CD4-positive, alpha-beta T cell (primary cell): ENCODE results near the gene PFN4. TPM values are rescaled to one million over a fixed set of nuclear protein-coding genes. Genes with fewer than 3 reads are reported as not detected.

Experiments used
- ATAC-seq: fragments of 200-7000 bp; cut with Tn5 transposase; one replicate; pipeline ENCODE4 v1.10.0; 2022; ENCODE audit warnings: mild to moderate bottlenecking; ENCODE audit not compliant: poor library complexity
- CTCF ChIA-PET: fragments of 350-600 bp; sonication (Branson Sonifier 250); formaldehyde crosslinking; loops from one replicate; lab custom pipeline; 2021; ENCODE audit warnings: antibody characterized with exemption, inconsistent platforms; lab: Charles Lee
- POLR2A ChIA-PET: fragments of 350-600 bp; sonication (Branson Sonifier 250); formaldehyde crosslinking; loops from one replicate; lab custom pipeline; 2021; ENCODE audit warnings: antibody characterized with exemption, inconsistent platforms; lab: Charles Lee
- DNase-seq, 14 experiments: peaks; one replicate each; pipeline ENCODE4 v3.0.0-alpha.2; 2013 to 2020; ENCODE audit warnings: mixed read lengths in 2 of 14
- H3K27ac ChIP-seq, 2 donors: one replicate each; pipeline versions ENCODE4 v1.5.1 to v1.7.0; 2013; ENCODE audit warnings: low read length in 2 of 2, low read depth in 1 of 2, mild to moderate bottlenecking in 1 of 2
- H3K27me3 ChIP-seq, 2 experiments: 1 replicate in 1 of 2; 2 replicates in 1 of 2; pipeline versions ENCODE4 v1.6.1 to v1.7.0; 2013; ENCODE audit warnings: low read length in 2 of 2, control low read depth in 1 of 2, mild to moderate bottlenecking in 1 of 2, moderate library complexity in 1 of 2; ENCODE audit not compliant: insufficient read depth in 2 of 2, control insufficient read depth in 1 of 2
- H3K36me3 ChIP-seq: one replicate; pipeline ENCODE4 v1.6.1; 2013; ENCODE audit warnings: low read length, control low read depth; ENCODE audit not compliant: insufficient read depth
- H3K4me1 ChIP-seq: one replicate; pipeline ENCODE4 v1.6.1; 2013; ENCODE audit warnings: low read length, control low read depth; ENCODE audit not compliant: insufficient read depth
- H3K4me3 ChIP-seq: one replicate; pipeline ENCODE4 v1.5.1; 2013; ENCODE audit warnings: mild to moderate bottlenecking, low read length, moderate library complexity
- H3K9me3 ChIP-seq, 2 experiments: 1 replicate in 1 of 2; 2 replicates in 1 of 2; pipeline versions ENCODE4 v1.6.1 to v1.7.0; 2013; ENCODE audit warnings: low read length in 2 of 2, mild to moderate bottlenecking in 2 of 2, control low read depth in 1 of 2, moderate library complexity in 1 of 2; ENCODE audit not compliant: control insufficient read depth in 1 of 2, insufficient read depth in 1 of 2
- H3K27ac Mint-ChIP-seq: one replicate; pipeline ENCODE4 v1.8.0; 2020; ENCODE audit warnings: mixed read lengths
- H3K27me3 Mint-ChIP-seq: one replicate; pipeline ENCODE4 v1.8.0; 2021; ENCODE audit warnings: mixed read lengths
- H3K36me3 Mint-ChIP-seq: one replicate; pipeline ENCODE4 v1.8.0; 2021; ENCODE audit warnings: low read depth, mixed read lengths
- H3K4me1 Mint-ChIP-seq: one replicate; pipeline ENCODE4 v1.8.0; 2021; ENCODE audit warnings: low read depth, mixed read lengths
- H3K4me3 Mint-ChIP-seq: one replicate; pipeline ENCODE4 v1.8.0; 2020; ENCODE audit warnings: mild to moderate bottlenecking, mixed read lengths
- H3K9me3 Mint-ChIP-seq: one replicate; pipeline ENCODE4 v1.8.0; 2020; ENCODE audit warnings: mixed read lengths
- CTCF ChIP-seq: fragments of 200-600 bp; IDR thresholded peaks from one replicate; pipeline ENCODE4 v1.8.0; 2022; ENCODE audit warnings: antibody characterized with exemption, mild to moderate bottlenecking
- intact Hi-C, 2 experiments: fragments of 100-400 bp; cut with DNase I in 1 of 2; cut with micrococcal nuclease in 1 of 2; formaldehyde crosslinking; loops; one replicate each; pipeline versions ENCODE4 v1.15.1 to v1.9.0; 2023 to 2025; cut with DNase I, micrococcal nuclease
- total RNA-seq, 174 experiments: library from RNA in 2 of 174; stranded (reverse) in 2 of 174; gene quantifications; one replicate each; pipeline ENCODE4 v1.2.3 and lab custom pipeline; 2021 to 2026

PFN4 gene
- total RNA-seq, 2 experiments from 2014 or later, result not detected

- CTCF ChIA-PET, result no interaction called here
- intact Hi-C loops, result no loop called here
- H3K4me3 Mint-ChIP-seq, result no peak overlapping the region
Observed at GRCh38 chr2:24105816-24106215, 17.3 kb downstream of the PFN4 start.

GRCh38 chr2:24104906-24105305 is 18.2 kb downstream of the PFN4 start:
- Mint-ChIP-seq H3K4me1 (no peaks in the 10 kb centered on the region), H3K36me3 (peaks cover 54% of the 10 kb centered on the region), H3K27me3 (no peaks in the 10 kb centered on the region), H3K9me3 (peaks cover 13% of the 10 kb centered on the region), H3K4me3 (no peak overlapping the region), H3K27ac (no peak overlapping the region)
- TF ChIP-seq CTCF, result no peak
- H3K27me3 ChIP-seq, result no peaks in the 10 kb centered on the region
- H3K9me3 ChIP-seq, result peaks cover 0 to 18% of the 10 kb centered on the region in 2 experiments
- ATAC-seq, result no peak
- no peak overlapping the region for H3K27ac ChIP-seq
- CTCF ChIA-PET, result no interaction called here
- no peaks in the 10 kb centered on the region for H3K4me1 ChIP-seq
- no peak for DNase-seq
- no peak overlapping the region for H3K4me3 ChIP-seq
- H3K36me3 ChIP-seq, result peaks cover 8% of the 10 kb centered on the region
- POLR2A ChIA-PET, result no interaction called here
- intact Hi-C loops, result no loop called here

More at GRCh38 chr2:24105816-24106215, 17.3 kb downstream of the PFN4 start:
- H3K4me3 ChIP-seq, result no peak overlapping the region
- POLR2A ChIA-PET, result no interaction called here
- no peaks in the 10 kb centered on the region for H3K4me1 ChIP-seq
- no peak overlapping the region for H3K27ac ChIP-seq
- H3K36me3 ChIP-seq, result peaks cover 8% of the 10 kb centered on the region
- peaks cover 0 to 18% of the 10 kb centered on the region in 2 experiments for H3K9me3 ChIP-seq
- ATAC-seq, result no peak
- H3K27me3 ChIP-seq, result no peaks in the 10 kb centered on the region
- no peak for DNase-seq
- H3K27me3 Mint-ChIP-seq, result no peaks in the 10 kb centered on the region
- peaks cover 13% of the 10 kb centered on the region for H3K9me3 Mint-ChIP-seq
- no peaks in the 10 kb centered on the region for H3K4me1 Mint-ChIP-seq
- H3K36me3 Mint-ChIP-seq, result peaks cover 46% of the 10 kb centered on the region
- no peak for TF ChIP-seq CTCF
- no peak overlapping the region for H3K27ac Mint-ChIP-seq

GRCh38 chr2:24104110-24104650 is 19.0 kb downstream of the PFN4 start:
- ATAC-seq (no peak), DNase-seq (no peak)
- Mint-ChIP-seq H3K36me3 (peaks cover 52% of the 10 kb centered on the region), H3K27ac (no peak overlapping the region), H3K4me3 (no peak overlapping the region), H3K9me3 (peaks cover 13% of the 10 kb centered on the region), H3K27me3 (no peaks in the 10 kb centered on the region), H3K4me1 (no peaks in the 10 kb centered on the region)
- no peak overlapping the region for H3K27ac ChIP-seq
- no peaks in the 10 kb centered on the region for H3K27me3 ChIP-seq
- ChIA-PET POLR2A (no interaction called here), CTCF (no interaction called here)
- H3K36me3 ChIP-seq, result peaks cover 8% of the 10 kb centered on the region
- H3K9me3 ChIP-seq, result peaks cover 0 to 18% of the 10 kb centered on the region in 2 experiments
- H3K4me1 ChIP-seq, result no peaks in the 10 kb centered on the region
- no peak for TF ChIP-seq CTCF
- no peak overlapping the region for H3K4me3 ChIP-seq
- intact Hi-C loops, result no loop called here
